SK-N-SH treated with all-trans-retinoic acid at 6 μM for 48 hours (cell line): ENCODE measurements around the gene KCNK4.

Experiments
- ATAC-seq: fragments of 200-7000 bp; cut with Tn5 transposase; 3 replicates; pipeline ENCODE4 v1.9.1; 2020; ENCODE audit warnings: mild to moderate bottlenecking, moderate library complexity
- ARNTL ChIP-seq: fragments of 450-650 bp; formaldehyde crosslinking; IDR thresholded peaks from 2 replicates; pipeline ENCODE4 v1.5.0; 2020; ENCODE audit warnings: low read depth, mild to moderate bottlenecking, moderate library complexity, borderline replicate concordance
- BACH2 ChIP-seq: fragments of 250-450 bp; sonication (Bioruptor Pico); IDR thresholded peaks from 2 replicates; pipeline ENCODE4 v1.9.0; 2021; ENCODE audit warnings: mild to moderate bottlenecking, borderline replicate concordance
- CSDC2 ChIP-seq: fragments of 250-450 bp; sonication (Bioruptor Pico); IDR thresholded peaks from 2 replicates; pipeline ENCODE4 v1.5.0; 2020; ENCODE audit warnings: mild to moderate bottlenecking, moderate library complexity
- CSRNP3 ChIP-seq: fragments of 250-450 bp; sonication (Bioruptor Pico); IDR thresholded peaks from 2 replicates; pipeline ENCODE4 v1.5.1; 2021; ENCODE audit warnings: mild to moderate bottlenecking, moderate library complexity
- ESRRG ChIP-seq: fragments of 250-450 bp; sonication (Bioruptor Pico); IDR thresholded peaks from 2 replicates; pipeline ENCODE4 v1.6.1; 2021; ENCODE audit warnings: mild to moderate bottlenecking
- GLIS3 ChIP-seq: fragments of 250-450 bp; sonication (Bioruptor Pico); IDR thresholded peaks from 2 replicates; pipeline ENCODE4 v1.5.0; 2020; ENCODE audit warnings: mild to moderate bottlenecking, moderate library complexity
- ISL1 ChIP-seq: fragments of 250-450 bp; sonication (Bioruptor Pico); IDR thresholded peaks from 2 replicates; pipeline ENCODE4 v2.1.2; 2022; ENCODE audit warnings: mild to moderate bottlenecking, moderate library complexity
- OSR1 ChIP-seq: fragments of 250-450 bp; sonication (Bioruptor Pico); IDR thresholded peaks from 2 replicates; pipeline ENCODE4 v1.8.0; 2022; ENCODE audit warnings: moderate library complexity, mild to moderate bottlenecking, inconsistent platforms
- PATZ1 ChIP-seq: fragments of 250-450 bp; sonication (Bioruptor Pico); IDR thresholded peaks from 2 replicates; pipeline ENCODE4 v1.8.0; 2020; ENCODE audit warnings: mild to moderate bottlenecking, moderate library complexity, borderline replicate concordance
- PPARA ChIP-seq: fragments of 250-450 bp; sonication (Bioruptor Pico); IDR thresholded peaks from 2 replicates; pipeline ENCODE4 v1.5.0; 2020; ENCODE audit warnings: mild to moderate bottlenecking, borderline replicate concordance
- RARB ChIP-seq: fragments of 250-450 bp; sonication (Bioruptor Pico); IDR thresholded peaks from 2 replicates; pipeline ENCODE4 v1.8.0; 2021; ENCODE audit warnings: mild to moderate bottlenecking, moderate library complexity
- SNAI2 ChIP-seq: fragments of 250-450 bp; sonication (Bioruptor Pico); IDR thresholded peaks from 2 replicates; pipeline ENCODE4 v1.5.0; 2020; ENCODE audit warnings: mild to moderate bottlenecking, moderate library complexity
- TCF4 ChIP-seq: fragments of 250-450 bp; sonication (Bioruptor Pico); IDR thresholded peaks from 2 replicates; pipeline ENCODE4 v1.8.0; 2021; ENCODE audit warnings: mild to moderate bottlenecking, moderate library complexity, borderline replicate concordance
- TOX ChIP-seq: fragments of 250-450 bp; sonication (Bioruptor Pico); IDR thresholded peaks from 2 replicates; pipeline ENCODE4 v1.8.0; 2021; ENCODE audit warnings: mild to moderate bottlenecking, moderate library complexity, borderline replicate concordance
- ZC3H10 ChIP-seq: fragments of 250-450 bp; sonication (Bioruptor Pico); IDR thresholded peaks from 2 replicates; pipeline ENCODE4 v1.5.1; 2021; ENCODE audit warnings: mild to moderate bottlenecking, moderate library complexity
- ZFP3 ChIP-seq: fragments of 250-450 bp; sonication (Bioruptor Pico); IDR thresholded peaks from 2 replicates; pipeline ENCODE4 v1.5.0; 2020; ENCODE audit warnings: mild to moderate bottlenecking, moderate library complexity
- ZFP30 ChIP-seq: fragments of 450-650 bp; formaldehyde crosslinking; IDR thresholded peaks from 2 replicates; pipeline ENCODE4 v1.5.0; 2022; ENCODE audit warnings: mild to moderate bottlenecking, moderate library complexity
- ZNF565 ChIP-seq: fragments of 450-650 bp; formaldehyde crosslinking; conservative IDR thresholded peaks from 2 replicates; pipeline ENCODE4 v1.5.0; 2020; ENCODE audit warnings: low read depth, mild to moderate bottlenecking, moderate library complexity
- ZNF70 ChIP-seq: fragments of 450-650 bp; formaldehyde crosslinking; IDR thresholded peaks from 2 replicates; pipeline ENCODE4 v1.5.0; 2020; ENCODE audit warnings: mild to moderate bottlenecking, moderate library complexity
- ZNF8 ChIP-seq: fragments of 450-650 bp; formaldehyde crosslinking; IDR thresholded peaks from 2 replicates; pipeline ENCODE4 v1.5.0; 2020; ENCODE audit warnings: mild to moderate bottlenecking, moderate library complexity
- TF ChIP-seq, protein P1 (sequence below): fragments of 250-450 bp; sonication (Bioruptor Pico); IDR thresholded peaks from 2 replicates; pipeline ENCODE4 v1.8.0; 2021; ENCODE audit warnings: low read depth, mild to moderate bottlenecking, moderate library complexity, borderline replicate concordance
- TF ChIP-seq, protein P2 (sequence below): fragments of 250-450 bp; sonication (Bioruptor Pico); IDR thresholded peaks from 2 replicates; pipeline ENCODE4 v1.5.0; 2020; ENCODE audit warnings: mild to moderate bottlenecking, moderate library complexity
- TF ChIP-seq, protein P3 (sequence below): fragments of 250-450 bp; sonication (Bioruptor Pico); IDR thresholded peaks from 2 replicates; pipeline ENCODE4 v1.5.1; 2020; ENCODE audit warnings: low read depth, mild to moderate bottlenecking, moderate library complexity

The KCNK4 gene

GRCh38 chr11:64321026-64321425, 29.9 kb downstream of the KCNK4 start:
- no peak for TF ChIP-seq ESRRG (CRISPR knock-in tag)
- no peak for TF ChIP-seq ZFP3 (CRISPR knock-in tag)
- no peak for TF ChIP-seq ZNF70
- TF ChIP-seq ISL1 (CRISPR knock-in tag): no peak
- TF ChIP-seq RARB (CRISPR knock-in tag): no peak
- no peak for TF ChIP-seq ZNF8
- TF ChIP-seq GLIS3 (CRISPR knock-in tag): no peak
- TF ChIP-seq ARNTL (CRISPR knock-in tag): no peak
- TF ChIP-seq PATZ1: no peak
- TF ChIP-seq SNAI2 (CRISPR knock-in tag): no peak
- no peak for TF ChIP-seq ZNF565 (CRISPR knock-in tag)
- TF ChIP-seq, protein P1, sequence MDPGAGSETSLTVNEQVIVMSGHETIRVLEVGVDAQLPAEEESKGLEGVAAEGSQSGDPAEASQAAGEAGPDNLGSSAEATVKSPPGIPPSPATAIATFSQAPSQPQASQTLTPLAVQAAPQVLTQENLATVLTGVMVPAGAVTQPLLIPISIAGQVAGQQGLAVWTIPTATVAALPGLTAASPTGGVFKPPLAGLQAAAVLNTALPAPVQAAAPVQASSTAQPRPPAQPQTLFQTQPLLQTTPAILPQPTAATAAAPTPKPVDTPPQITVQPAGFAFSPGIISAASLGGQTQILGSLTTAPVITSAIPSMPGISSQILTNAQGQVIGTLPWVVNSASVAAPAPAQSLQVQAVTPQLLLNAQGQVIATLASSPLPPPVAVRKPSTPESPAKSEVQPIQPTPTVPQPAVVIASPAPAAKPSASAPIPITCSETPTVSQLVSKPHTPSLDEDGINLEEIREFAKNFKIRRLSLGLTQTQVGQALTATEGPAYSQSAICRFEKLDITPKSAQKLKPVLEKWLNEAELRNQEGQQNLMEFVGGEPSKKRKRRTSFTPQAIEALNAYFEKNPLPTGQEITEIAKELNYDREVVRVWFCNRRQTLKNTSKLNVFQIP (CRISPR knock-in tag): no peak
- TF ChIP-seq ZC3H10 (CRISPR knock-in tag): no peak
- TF ChIP-seq BACH2 (CRISPR knock-in tag): no peak
- TF ChIP-seq TCF4 (CRISPR knock-in tag): no peak
- TF ChIP-seq PPARA (CRISPR knock-in tag): no peak
- TF ChIP-seq TOX (CRISPR knock-in tag): no peak
- TF ChIP-seq, protein P2, sequence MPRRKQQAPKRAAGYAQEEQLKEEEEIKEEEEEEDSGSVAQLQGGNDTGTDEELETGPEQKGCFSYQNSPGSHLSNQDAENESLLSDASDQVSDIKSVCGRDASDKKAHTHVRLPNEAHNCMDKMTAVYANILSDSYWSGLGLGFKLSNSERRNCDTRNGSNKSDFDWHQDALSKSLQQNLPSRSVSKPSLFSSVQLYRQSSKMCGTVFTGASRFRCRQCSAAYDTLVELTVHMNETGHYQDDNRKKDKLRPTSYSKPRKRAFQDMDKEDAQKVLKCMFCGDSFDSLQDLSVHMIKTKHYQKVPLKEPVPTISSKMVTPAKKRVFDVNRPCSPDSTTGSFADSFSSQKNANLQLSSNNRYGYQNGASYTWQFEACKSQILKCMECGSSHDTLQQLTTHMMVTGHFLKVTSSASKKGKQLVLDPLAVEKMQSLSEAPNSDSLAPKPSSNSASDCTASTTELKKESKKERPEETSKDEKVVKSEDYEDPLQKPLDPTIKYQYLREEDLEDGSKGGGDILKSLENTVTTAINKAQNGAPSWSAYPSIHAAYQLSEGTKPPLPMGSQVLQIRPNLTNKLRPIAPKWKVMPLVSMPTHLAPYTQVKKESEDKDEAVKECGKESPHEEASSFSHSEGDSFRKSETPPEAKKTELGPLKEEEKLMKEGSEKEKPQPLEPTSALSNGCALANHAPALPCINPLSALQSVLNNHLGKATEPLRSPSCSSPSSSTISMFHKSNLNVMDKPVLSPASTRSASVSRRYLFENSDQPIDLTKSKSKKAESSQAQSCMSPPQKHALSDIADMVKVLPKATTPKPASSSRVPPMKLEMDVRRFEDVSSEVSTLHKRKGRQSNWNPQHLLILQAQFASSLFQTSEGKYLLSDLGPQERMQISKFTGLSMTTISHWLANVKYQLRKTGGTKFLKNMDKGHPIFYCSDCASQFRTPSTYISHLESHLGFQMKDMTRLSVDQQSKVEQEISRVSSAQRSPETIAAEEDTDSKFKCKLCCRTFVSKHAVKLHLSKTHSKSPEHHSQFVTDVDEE (CRISPR knock-in tag): no peak
- TF ChIP-seq, protein P3, sequence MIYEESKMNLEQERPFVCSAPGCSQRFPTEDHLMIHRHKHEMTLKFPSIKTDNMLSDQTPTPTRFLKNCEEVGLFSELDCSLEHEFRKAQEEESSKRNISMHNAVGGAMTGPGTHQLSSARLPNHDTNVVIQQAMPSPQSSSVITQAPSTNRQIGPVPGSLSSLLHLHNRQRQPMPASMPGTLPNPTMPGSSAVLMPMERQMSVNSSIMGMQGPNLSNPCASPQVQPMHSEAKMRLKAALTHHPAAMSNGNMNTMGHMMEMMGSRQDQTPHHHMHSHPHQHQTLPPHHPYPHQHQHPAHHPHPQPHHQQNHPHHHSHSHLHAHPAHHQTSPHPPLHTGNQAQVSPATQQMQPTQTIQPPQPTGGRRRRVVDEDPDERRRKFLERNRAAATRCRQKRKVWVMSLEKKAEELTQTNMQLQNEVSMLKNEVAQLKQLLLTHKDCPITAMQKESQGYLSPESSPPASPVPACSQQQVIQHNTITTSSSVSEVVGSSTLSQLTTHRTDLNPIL (CRISPR knock-in tag): no peak
- ATAC-seq: no peak

DNA sequence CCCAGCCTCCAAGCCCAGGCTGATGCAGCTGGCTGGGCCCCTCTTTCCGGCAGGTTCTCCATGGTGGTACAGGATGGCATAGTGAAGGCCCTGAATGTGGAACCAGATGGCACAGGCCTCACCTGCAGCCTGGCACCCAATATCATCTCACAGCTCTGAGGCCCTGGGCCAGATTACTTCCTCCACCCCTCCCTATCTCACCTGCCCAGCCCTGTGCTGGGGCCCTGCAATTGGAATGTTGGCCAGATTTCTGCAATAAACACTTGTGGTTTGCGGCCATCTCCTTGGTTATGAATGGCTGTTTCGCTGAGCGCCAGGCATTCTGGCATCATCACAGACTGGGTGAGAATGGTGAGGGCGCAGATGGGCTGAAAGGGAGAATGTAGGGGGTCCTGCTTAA, 30.4 kb downstream of the KCNK4 start:
- ATAC-seq: no peak
- TF ChIP-seq TCF4 (CRISPR knock-in tag) (no peak), ARNTL (CRISPR knock-in tag) (no peak), CSDC2 (no peak), GLIS3 (CRISPR knock-in tag) (no peak), ZNF565 (CRISPR knock-in tag) (no peak), OSR1 (no peak), CSRNP3 (CRISPR knock-in tag) (no peak), ZNF8 (no peak), ZFP3 (CRISPR knock-in tag) (no peak), ZFP30 (CRISPR knock-in tag) (no peak), RARB (CRISPR knock-in tag) (no peak)
- TF ChIP-seq, protein P1 (CRISPR knock-in tag): no peak
- TF ChIP-seq, protein P3 (CRISPR knock-in tag): no peak
- TF ChIP-seq, protein P2 (CRISPR knock-in tag): no peak
